ENCODE results near the gene IGDCC3.
"Not testable (repeated sequence)": the region's sequence is repeated elsewhere in the genome, so short reads cannot be mapped to it uniquely, and the experiment has no call there.

IGDCC3 gene

GRCh38 chr15:65408324-65409035 lies 30.7 kb upstream of the IGDCC3 start:
- no peak overlapping the region for H3K27ac ChIP-seq
- DNase-seq (ENCODE audit: low read depth, low spot score), result no peak

GRCh38 chr15:65406424-65407000 lies 28.7 kb upstream of the IGDCC3 start:
- no peak for DNase-seq (ENCODE audit: low read depth, low spot score)
- no peak overlapping the region for H3K27ac ChIP-seq

- DNase-seq (ENCODE audit: low read depth, low spot score), result no peak
- H3K27ac ChIP-seq, result no peak overlapping the region
Observed at GRCh38 chr15:65405791-65406423, 28.1 kb upstream of the IGDCC3 start.

- no peak overlapping the region for H3K27ac ChIP-seq
- DNase-seq (ENCODE audit: low read depth, low spot score), result no peak
Observed at GRCh38 chr15:65404186-65404872, 26.5 kb upstream of the IGDCC3 start.

- no peak for DNase-seq (ENCODE audit: low read depth, low spot score)
Observed at GRCh38 chr15:65402961-65403360, 25.2 kb upstream of the IGDCC3 start.

GRCh38 chr15:65401611-65402240 lies 23.9 kb upstream of the IGDCC3 start:
- no peak for DNase-seq (ENCODE audit: low read depth, low spot score)
- H3K27ac ChIP-seq, result no peak overlapping the region

More at GRCh38 chr15:65402961-65403360, 25.2 kb upstream of the IGDCC3 start:
- H3K27ac ChIP-seq, result no peak overlapping the region

- no peak for DNase-seq (ENCODE audit: low read depth, low spot score)
- H3K27ac ChIP-seq, result no peak overlapping the region
Observed at GRCh38 chr15:65400760-65401610, 23.2 kb upstream of the IGDCC3 start.

GRCh38 chr15:65399997-65400396 lies 22.2 kb upstream of the IGDCC3 start:
- H3K27ac ChIP-seq, result no peak overlapping the region
- DNase-seq (ENCODE audit: low read depth, low spot score), result no peak

GRCh38 chr15:65399001-65399706 lies 21.4 kb upstream of the IGDCC3 start:
- H3K27ac ChIP-seq, result no peak overlapping the region
- no peak for DNase-seq (ENCODE audit: low read depth, low spot score)

- not testable (repeated sequence) for H3K27ac ChIP-seq; DNase-seq (ENCODE audit: low read depth, low spot score)
Observed at GRCh38 chr15:65398486-65398885, 20.7 kb upstream of the IGDCC3 start.

- no peak overlapping the region for H3K27ac ChIP-seq
Observed at GRCh38 chr15:65396965-65397317, 19.1 kb upstream of the IGDCC3 start.

GRCh38 chr15:65396283-65396964 lies 18.6 kb upstream of the IGDCC3 start:
- DNase-seq (ENCODE audit: low read depth, low spot score), result no peak

More at GRCh38 chr15:65396965-65397317, 19.1 kb upstream of the IGDCC3 start:
- no peak for DNase-seq (ENCODE audit: low read depth, low spot score)

GRCh38 chr15:65395567-65396202 lies 17.9 kb upstream of the IGDCC3 start:
- DNase-seq (ENCODE audit: low read depth, low spot score), result no peak
- H3K27ac ChIP-seq, result no peak overlapping the region

More at GRCh38 chr15:65396283-65396964, 18.6 kb upstream of the IGDCC3 start:
- no peak overlapping the region for H3K27ac ChIP-seq

GRCh38 chr15:65394936-65395335 lies 17.1 kb upstream of the IGDCC3 start:
- no peak overlapping the region for H3K27ac ChIP-seq
- DNase-seq (ENCODE audit: low read depth, low spot score), result no peak

- DNase-seq (ENCODE audit: low read depth, low spot score), result no peak
Observed at GRCh38 chr15:65394280-65394789, 16.5 kb upstream of the IGDCC3 start.

GRCh38 chr15:65393557-65393956 lies 15.8 kb upstream of the IGDCC3 start:
- no peak overlapping the region for H3K27ac ChIP-seq
- DNase-seq (ENCODE audit: low read depth, low spot score), result no peak

More at GRCh38 chr15:65394280-65394789, 16.5 kb upstream of the IGDCC3 start:
- no peak overlapping the region for H3K27ac ChIP-seq

- no peak for DNase-seq (ENCODE audit: low read depth, low spot score)
- no peak overlapping the region for H3K27ac ChIP-seq
Observed at GRCh38 chr15:65393091-65393490, 15.3 kb upstream of the IGDCC3 start.

- no peak overlapping the region for H3K27ac ChIP-seq
- DNase-seq (ENCODE audit: low read depth, low spot score), result no peak
Observed at GRCh38 chr15:65392368-65392767, 14.6 kb upstream of the IGDCC3 start.

Data from epithelial cell of prostate (primary cell).